DOHH2 (cell line): ENCODE data around the gene FOXN3.

Experiments
- H3F3A ChIP-seq: fragments of 200-600 bp; sonication (generic), shearing (Covaris generic); 2 replicates; pipeline ENCODE4 v1.6.0; 2016; ENCODE audit warnings: antibody characterized with exemption, mild to moderate bottlenecking; ENCODE audit not compliant: control insufficient read depth, insufficient read depth
- H3K27ac ChIP-seq: fragments of 200-600 bp; sonication (generic); 2 replicates; pipeline ENCODE4 v1.5.1; 2014; ENCODE audit warnings: low read depth, mild to moderate bottlenecking, low read length, moderate library complexity
- H3K27me3 ChIP-seq: fragments of 200-600 bp; sonication (generic); 2 replicates; pipeline ENCODE4 v1.6.1; 2014; ENCODE audit warnings: mild to moderate bottlenecking, low read length, mixed read lengths; ENCODE audit not compliant: control insufficient read depth
- H3K36me3 ChIP-seq: fragments of 200-600 bp; sonication (generic); 2 replicates; pipeline ENCODE4 v1.6.1; 2014; ENCODE audit warnings: mild to moderate bottlenecking, low read length, moderate library complexity, mixed read lengths; ENCODE audit not compliant: control insufficient read depth
- H3K4me1 ChIP-seq: fragments of 200-600 bp; sonication (generic); 2 replicates; pipeline ENCODE4 v1.6.1; 2014; ENCODE audit warnings: mild to moderate bottlenecking, low read length, mixed read lengths; ENCODE audit not compliant: control insufficient read depth
- H3K4me2 ChIP-seq: fragments of 200-600 bp; sonication (generic); 2 replicates; pipeline ENCODE4 v1.6.0; 2014; ENCODE audit warnings: mild to moderate bottlenecking, low read length, moderate library complexity
- H3K4me3 ChIP-seq: fragments of 200-600 bp; sonication (generic); 2 replicates; pipeline ENCODE4 v1.5.1; 2014; ENCODE audit warnings: mild to moderate bottlenecking, low read length, mixed read lengths
- H3K79me2 ChIP-seq: fragments of 200-600 bp; sonication (generic); 2 replicates; pipeline ENCODE4 v1.6.1; 2014; ENCODE audit warnings: mild to moderate bottlenecking, low read length, mixed read lengths; ENCODE audit not compliant: control insufficient read depth
- H3K9me2 ChIP-seq: fragments of 200-600 bp; sonication (generic); replicated peaks from 2 replicates; pipeline ENCODE4 v1.6.1; 2014; ENCODE audit warnings: mild to moderate bottlenecking, low read length, mixed read lengths; ENCODE audit not compliant: control insufficient read depth
- H3K9me3 ChIP-seq: fragments of 200-600 bp; sonication (generic); 2 replicates; pipeline ENCODE4 v1.6.1; 2014; ENCODE audit warnings: antibody characterized with exemption, low read length, mixed read lengths; ENCODE audit not compliant: control insufficient read depth, insufficient read depth
- H4K20me1 ChIP-seq: fragments of 200-600 bp; sonication (generic); 2 replicates; pipeline ENCODE4 v1.6.0; 2014; ENCODE audit warnings: low read depth, mild to moderate bottlenecking, antibody characterized with exemption, low read length, moderate library complexity; ENCODE audit not compliant: control insufficient read depth, insufficient read depth
- EZH2phosphoT487 ChIP-seq: fragments of 200-600 bp; sonication (generic); IDR thresholded peaks from 2 replicates; pipeline ENCODE4 v1.6.1; 2017; ENCODE audit warnings: borderline replicate concordance, mild to moderate bottlenecking, antibody characterized with exemption, low read length, moderate library complexity, mixed read lengths
- TF ChIP-seq, protein P1 (sequence below): fragments of 200-600 bp; sonication (generic); IDR thresholded peaks from one replicate; pipeline ENCODE4 v1.5.1; 2014; ENCODE audit warnings: antibody characterized with exemption, mild to moderate bottlenecking, low read depth, low read length; ENCODE audit not compliant: poor library complexity, severe bottlenecking

The FOXN3 gene

DNA sequence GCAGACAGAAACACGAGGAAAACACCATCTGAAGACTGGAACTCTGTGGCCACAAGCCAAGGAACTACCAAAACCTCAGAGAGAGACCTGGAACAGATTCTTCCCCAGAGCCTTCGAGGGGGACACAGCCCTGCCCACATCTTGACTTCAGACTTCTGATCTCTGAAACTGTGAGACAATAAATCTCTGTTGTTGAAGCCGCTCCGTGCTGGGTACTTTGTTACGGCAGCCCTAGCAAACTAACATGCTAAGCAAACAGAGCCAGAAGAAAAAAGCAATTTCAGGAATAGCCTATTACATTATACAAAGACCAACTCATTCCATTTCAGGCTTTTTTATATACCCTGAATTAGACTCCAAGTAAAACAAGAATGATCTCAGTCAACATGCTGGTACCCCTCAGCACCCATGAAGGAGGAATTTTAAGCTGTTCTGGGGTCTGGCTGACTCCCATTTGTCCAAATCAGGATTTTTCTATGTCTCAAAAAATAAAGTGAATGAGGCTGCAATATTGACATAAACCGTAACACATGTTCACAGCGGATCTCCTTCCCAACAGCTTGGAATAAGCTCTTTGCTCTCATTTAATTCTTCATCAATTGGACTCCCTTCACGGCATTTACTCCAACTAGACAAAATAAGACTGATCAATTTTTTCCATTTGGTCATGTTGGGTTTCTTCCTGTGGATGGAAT, 190.1 kb downstream of the FOXN3 start:
- Histone ChIP-seq H3K4me2 (no peak overlapping the region), H3K27me3 (no peaks in the 10 kb centered on the region), H4K20me1 (no peaks in the 10 kb centered on the region), H3K27ac (no peak overlapping the region), H3K36me3 (no peaks in the 10 kb centered on the region), H3K4me3 (no peak overlapping the region), H3K9me2 (no peaks in the 10 kb centered on the region), H3K9me3 (no peaks in the 10 kb centered on the region), H3F3A (no peaks in the 10 kb centered on the region), H3K79me2 (no peaks in the 10 kb centered on the region), H3K4me1 (no peaks in the 10 kb centered on the region)
- TF ChIP-seq, protein P1, sequence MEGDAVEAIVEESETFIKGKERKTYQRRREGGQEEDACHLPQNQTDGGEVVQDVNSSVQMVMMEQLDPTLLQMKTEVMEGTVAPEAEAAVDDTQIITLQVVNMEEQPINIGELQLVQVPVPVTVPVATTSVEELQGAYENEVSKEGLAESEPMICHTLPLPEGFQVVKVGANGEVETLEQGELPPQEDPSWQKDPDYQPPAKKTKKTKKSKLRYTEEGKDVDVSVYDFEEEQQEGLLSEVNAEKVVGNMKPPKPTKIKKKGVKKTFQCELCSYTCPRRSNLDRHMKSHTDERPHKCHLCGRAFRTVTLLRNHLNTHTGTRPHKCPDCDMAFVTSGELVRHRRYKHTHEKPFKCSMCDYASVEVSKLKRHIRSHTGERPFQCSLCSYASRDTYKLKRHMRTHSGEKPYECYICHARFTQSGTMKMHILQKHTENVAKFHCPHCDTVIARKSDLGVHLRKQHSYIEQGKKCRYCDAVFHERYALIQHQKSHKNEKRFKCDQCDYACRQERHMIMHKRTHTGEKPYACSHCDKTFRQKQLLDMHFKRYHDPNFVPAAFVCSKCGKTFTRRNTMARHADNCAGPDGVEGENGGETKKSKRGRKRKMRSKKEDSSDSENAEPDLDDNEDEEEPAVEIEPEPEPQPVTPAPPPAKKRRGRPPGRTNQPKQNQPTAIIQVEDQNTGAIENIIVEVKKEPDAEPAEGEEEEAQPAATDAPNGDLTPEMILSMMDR = no peak
- no peak for TF ChIP-seq EZH2phosphoT487

DNA sequence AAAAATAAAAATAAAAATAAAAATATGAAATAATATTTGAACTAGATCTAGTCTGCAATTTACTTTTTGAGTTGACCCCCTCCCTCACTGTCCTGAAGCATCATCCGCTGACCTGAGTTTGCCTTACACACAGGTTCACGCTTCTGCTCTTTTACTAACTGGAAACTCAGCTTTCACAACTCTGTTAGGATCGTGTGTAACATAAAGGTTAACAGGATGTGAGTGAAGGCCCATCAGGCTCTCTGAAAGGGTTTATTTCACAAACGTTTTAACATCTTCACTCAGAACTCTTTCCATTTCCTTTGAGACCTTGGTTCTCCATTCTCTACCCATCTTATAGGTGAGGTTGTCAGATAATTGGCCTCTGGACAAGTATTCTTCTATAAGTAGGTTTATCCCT, 191.4 kb downstream of the FOXN3 start:
- no peak overlapping the region for H3K4me2 ChIP-seq
- no peaks in the 10 kb centered on the region for H3K9me2 ChIP-seq
- H3K27me3 ChIP-seq = no peaks in the 10 kb centered on the region
- H3K79me2 ChIP-seq = no peaks in the 10 kb centered on the region
- no peak overlapping the region for H3K4me3 ChIP-seq
- H3K9me3 ChIP-seq = no peaks in the 10 kb centered on the region
- no peaks in the 10 kb centered on the region for H4K20me1 ChIP-seq
- no peak overlapping the region for H3K27ac ChIP-seq
- no peaks in the 10 kb centered on the region for H3K36me3 ChIP-seq
- no peaks in the 10 kb centered on the region for H3K4me1 ChIP-seq
- TF ChIP-seq, protein P1 = no peak
- TF ChIP-seq EZH2phosphoT487 = no peak
- H3F3A ChIP-seq = no peaks in the 10 kb centered on the region

DNA sequence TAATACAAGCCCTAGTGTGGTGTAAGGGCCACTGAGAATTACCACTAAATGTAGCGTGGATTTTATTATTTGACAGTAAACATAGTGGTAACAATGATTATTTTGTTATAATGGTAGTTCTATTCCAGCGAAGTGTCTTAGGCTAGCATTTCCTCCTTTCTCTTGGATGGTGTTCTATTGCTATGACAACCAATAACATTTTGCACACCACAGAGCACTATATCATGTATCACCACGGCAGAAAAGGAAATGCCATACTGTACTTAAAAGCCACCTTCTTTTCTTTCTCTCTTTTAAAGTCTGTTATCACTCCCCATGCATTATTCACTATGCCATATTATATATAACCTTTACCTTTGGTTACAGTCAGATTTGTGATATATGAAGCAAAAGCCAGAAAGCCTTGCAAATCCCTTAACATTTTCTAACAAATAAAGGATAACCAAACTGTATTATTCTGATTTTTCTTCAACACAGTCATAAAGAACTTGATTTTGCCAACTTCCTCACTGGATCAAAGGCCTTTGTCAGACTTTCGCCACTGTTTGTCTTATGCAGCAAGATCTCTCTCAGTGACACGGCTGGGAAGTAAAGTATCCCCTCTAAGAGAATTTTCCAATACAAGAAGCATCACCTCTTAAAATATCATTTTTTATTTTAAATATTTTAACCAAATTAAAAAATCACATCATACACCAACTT, 195.8 kb downstream of the FOXN3 start:
- Histone ChIP-seq H3K4me1 (no peaks in the 10 kb centered on the region), H3K79me2 (no peaks in the 10 kb centered on the region), H3K4me2 (no peak overlapping the region), H3K9me3 (no peaks in the 10 kb centered on the region), H3K4me3 (no peak overlapping the region), H4K20me1 (no peaks in the 10 kb centered on the region), H3K9me2 (no peaks in the 10 kb centered on the region), H3F3A (no peaks in the 10 kb centered on the region), H3K27ac (no peak overlapping the region), H3K27me3 (no peaks in the 10 kb centered on the region), H3K36me3 (no peaks in the 10 kb centered on the region)
- TF ChIP-seq EZH2phosphoT487 = no peak
- TF ChIP-seq, protein P1 = no peak
